ENCODE results near the gene HERC3.

Gene HERC3

DNA sequence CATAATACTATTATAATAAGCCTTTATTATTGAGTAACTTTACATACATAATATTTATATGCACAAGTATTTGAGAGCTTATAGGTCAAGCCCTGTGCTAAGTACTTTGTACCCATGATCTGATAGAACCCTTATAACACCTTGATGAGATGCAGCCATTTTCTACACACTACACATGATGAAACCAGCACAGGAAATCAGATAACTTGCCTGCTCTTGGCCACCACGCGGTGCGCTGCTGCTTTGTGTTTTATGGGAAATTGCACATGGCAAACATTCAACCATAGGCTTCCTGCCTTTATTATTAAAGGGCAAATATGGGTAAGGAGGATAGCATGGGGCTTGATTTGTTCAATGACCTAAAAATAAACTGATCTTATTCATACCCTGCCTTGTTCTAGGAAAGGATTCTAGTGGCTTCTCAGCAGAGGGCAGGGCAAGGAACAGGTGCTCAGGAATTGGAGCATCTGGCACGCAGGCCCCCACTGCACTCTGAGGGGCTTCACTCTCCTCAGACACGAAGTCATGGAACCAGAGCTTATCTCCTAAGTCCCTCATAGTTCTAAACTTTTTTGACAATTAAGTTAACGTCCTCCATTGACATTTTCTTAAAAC lies 137.0 kb downstream of the HERC3 start:
- H3K27ac ChIP-seq (replicated peaks): no peak overlapping the region
- no peaks in the 10 kb centered on the region for H3K27me3 ChIP-seq (ENCODE audit: insufficient read depth, poor library complexity, severe bottlenecking)
- DNase-seq (ENCODE audit: low read depth in 1 of 2, low spot score in 1 of 2): no peak
- H3K4me3 ChIP-seq (replicated peaks; ENCODE audit: insufficient read depth, low read length): no peak overlapping the region
- TF ChIP-seq, protein P1, sequence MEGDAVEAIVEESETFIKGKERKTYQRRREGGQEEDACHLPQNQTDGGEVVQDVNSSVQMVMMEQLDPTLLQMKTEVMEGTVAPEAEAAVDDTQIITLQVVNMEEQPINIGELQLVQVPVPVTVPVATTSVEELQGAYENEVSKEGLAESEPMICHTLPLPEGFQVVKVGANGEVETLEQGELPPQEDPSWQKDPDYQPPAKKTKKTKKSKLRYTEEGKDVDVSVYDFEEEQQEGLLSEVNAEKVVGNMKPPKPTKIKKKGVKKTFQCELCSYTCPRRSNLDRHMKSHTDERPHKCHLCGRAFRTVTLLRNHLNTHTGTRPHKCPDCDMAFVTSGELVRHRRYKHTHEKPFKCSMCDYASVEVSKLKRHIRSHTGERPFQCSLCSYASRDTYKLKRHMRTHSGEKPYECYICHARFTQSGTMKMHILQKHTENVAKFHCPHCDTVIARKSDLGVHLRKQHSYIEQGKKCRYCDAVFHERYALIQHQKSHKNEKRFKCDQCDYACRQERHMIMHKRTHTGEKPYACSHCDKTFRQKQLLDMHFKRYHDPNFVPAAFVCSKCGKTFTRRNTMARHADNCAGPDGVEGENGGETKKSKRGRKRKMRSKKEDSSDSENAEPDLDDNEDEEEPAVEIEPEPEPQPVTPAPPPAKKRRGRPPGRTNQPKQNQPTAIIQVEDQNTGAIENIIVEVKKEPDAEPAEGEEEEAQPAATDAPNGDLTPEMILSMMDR (IDR thresholded peaks at IDR 0.05; ENCODE audit: insufficient read depth, low read length): no peak
- no peak for TF ChIP-seq SPI1 (IDR thresholded peaks at IDR 0.05; ENCODE audit: borderline replicate concordance, low read depth)
- TF ChIP-seq POLR2AphosphoS5 (IDR thresholded peaks at IDR 0.05; ENCODE audit: low read depth): no peak
- no peak for TF ChIP-seq GABPA (IDR thresholded peaks at IDR 0.05; ENCODE audit: low read depth)
- TF ChIP-seq, protein P2, sequence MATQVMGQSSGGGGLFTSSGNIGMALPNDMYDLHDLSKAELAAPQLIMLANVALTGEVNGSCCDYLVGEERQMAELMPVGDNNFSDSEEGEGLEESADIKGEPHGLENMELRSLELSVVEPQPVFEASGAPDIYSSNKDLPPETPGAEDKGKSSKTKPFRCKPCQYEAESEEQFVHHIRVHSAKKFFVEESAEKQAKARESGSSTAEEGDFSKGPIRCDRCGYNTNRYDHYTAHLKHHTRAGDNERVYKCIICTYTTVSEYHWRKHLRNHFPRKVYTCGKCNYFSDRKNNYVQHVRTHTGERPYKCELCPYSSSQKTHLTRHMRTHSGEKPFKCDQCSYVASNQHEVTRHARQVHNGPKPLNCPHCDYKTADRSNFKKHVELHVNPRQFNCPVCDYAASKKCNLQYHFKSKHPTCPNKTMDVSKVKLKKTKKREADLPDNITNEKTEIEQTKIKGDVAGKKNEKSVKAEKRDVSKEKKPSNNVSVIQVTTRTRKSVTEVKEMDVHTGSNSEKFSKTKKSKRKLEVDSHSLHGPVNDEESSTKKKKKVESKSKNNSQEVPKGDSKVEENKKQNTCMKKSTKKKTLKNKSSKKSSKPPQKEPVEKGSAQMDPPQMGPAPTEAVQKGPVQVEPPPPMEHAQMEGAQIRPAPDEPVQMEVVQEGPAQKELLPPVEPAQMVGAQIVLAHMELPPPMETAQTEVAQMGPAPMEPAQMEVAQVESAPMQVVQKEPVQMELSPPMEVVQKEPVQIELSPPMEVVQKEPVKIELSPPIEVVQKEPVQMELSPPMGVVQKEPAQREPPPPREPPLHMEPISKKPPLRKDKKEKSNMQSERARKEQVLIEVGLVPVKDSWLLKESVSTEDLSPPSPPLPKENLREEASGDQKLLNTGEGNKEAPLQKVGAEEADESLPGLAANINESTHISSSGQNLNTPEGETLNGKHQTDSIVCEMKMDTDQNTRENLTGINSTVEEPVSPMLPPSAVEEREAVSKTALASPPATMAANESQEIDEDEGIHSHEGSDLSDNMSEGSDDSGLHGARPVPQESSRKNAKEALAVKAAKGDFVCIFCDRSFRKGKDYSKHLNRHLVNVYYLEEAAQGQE (IDR thresholded peaks at IDR 0.05; ENCODE audit: insufficient replicate concordance, low read depth): no peak

DNA sequence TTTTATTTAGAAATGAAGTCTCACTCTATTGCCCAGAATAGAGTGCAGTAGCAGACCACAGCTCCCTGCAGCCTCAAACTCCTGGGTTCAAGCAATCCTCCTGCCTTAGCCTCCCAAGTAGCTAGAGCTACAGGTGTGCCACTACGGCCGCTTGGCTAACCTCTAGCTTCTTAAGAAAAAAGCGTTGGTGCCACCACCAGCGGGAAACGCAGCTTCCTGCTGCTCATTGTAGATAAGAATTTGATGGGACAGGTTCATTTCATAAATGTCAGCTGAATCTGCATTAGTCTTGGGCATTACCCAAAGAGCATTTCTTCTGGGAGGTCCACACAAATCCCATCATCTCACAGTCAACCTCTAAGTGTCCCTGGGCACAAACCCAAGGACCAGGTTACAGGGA lies 138.5 kb downstream of the HERC3 start:
- no peak for DNase-seq (ENCODE audit: low read depth in 1 of 2, low spot score in 1 of 2)
- no peak overlapping the region for H3K27ac ChIP-seq (replicated peaks)
- H3K27me3 ChIP-seq (ENCODE audit: insufficient read depth, poor library complexity, severe bottlenecking): no peaks in the 10 kb centered on the region
- TF ChIP-seq POLR2AphosphoS5 (IDR thresholded peaks at IDR 0.05; ENCODE audit: low read depth): no peak
- TF ChIP-seq, protein P2 (IDR thresholded peaks at IDR 0.05; ENCODE audit: insufficient replicate concordance, low read depth): no peak
- no peak for TF ChIP-seq GABPA (IDR thresholded peaks at IDR 0.05; ENCODE audit: low read depth)
- TF ChIP-seq, protein P1 (IDR thresholded peaks at IDR 0.05; ENCODE audit: insufficient read depth, low read length): no peak
- no peak overlapping the region for H3K4me3 ChIP-seq (replicated peaks; ENCODE audit: insufficient read depth, low read length)

DNA sequence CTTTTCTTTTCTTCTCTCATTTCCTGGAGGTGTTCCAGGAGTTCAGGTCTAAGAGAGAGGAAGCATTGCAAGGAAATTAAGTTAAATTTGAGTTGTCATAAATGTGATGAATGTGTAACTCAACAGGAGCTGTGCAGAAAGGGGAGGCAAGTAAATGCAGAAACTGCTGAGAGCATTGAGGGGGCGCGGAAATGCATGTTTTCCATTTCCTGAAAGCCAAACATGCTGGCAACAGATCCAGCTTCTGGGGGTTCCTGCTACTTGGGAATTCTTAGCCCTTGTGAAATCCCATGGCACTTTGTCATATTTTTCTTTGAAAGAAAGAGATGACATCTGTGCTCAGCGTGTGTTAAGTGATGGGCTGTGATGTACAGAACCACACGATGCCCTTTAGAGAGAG lies 139.1 kb downstream of the HERC3 start:
- no peak for TF ChIP-seq GABPA (IDR thresholded peaks at IDR 0.05; ENCODE audit: low read depth)
- no peak for TF ChIP-seq POLR2AphosphoS5 (IDR thresholded peaks at IDR 0.05; ENCODE audit: low read depth)
- TF ChIP-seq SPI1 (IDR thresholded peaks at IDR 0.05; ENCODE audit: borderline replicate concordance, low read depth): no peak
- TF ChIP-seq, protein P2 (IDR thresholded peaks at IDR 0.05; ENCODE audit: insufficient replicate concordance, low read depth): no peak
- H3K4me3 ChIP-seq (replicated peaks; ENCODE audit: insufficient read depth, low read length): no peak overlapping the region
- H3K27me3 ChIP-seq (ENCODE audit: insufficient read depth, poor library complexity, severe bottlenecking): no peaks in the 10 kb centered on the region
- H3K27ac ChIP-seq (replicated peaks): no peak overlapping the region
- no peak for DNase-seq (ENCODE audit: low read depth in 1 of 2, low spot score in 1 of 2)

Data from HL-60 (cell line).